NCI-H345 treated with DMSO at 0.1 percent for 48 hours (cell line): ENCODE data around the gene HHAT.

Source experiments
- DNase-seq: peaks from one replicate; lab custom pipeline; 2025; ENCODE audit not compliant: unreplicated experiment; lab: John Stamatoyannopoulos, UW

The HHAT gene

DNA sequence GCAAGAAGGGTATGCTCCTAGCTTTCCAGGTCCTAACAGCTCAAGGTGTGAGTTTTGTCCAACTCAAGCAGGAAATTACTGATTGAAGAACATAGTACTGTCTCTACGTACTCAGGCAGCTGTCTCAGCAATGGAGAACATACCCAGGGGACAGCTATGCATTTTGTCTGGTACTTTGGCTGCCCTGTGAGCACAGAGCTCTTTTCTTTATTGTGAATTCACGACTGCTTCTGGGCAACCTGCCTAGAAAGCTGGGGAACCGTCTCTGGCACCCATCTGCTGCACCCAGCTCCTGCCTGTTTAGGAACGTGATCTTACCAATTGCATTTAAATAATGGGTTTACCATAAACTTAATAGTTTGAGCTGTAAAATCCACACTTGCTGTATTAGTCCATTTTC, 258.1 kb downstream of the HHAT start:
- DNase-seq = no peak

DNA sequence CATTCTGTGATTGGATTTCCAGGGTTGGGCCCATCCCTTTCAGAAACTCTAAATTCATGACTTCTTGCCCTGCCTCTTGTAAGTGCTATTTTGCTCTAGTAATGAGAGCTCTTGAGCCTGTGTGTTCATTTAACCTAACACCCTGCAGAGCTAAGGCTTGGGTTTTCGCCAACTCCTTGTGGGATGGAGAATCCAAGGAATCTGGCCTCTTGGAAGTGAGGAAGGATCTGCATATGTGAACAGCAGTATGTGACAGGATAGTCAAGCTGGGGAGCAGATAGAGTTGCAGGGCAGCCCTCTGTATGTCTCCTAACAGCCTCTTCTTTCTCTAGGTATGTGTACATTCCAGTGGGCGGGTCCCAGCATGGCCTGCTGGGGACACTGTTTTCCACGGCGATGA, 258.9 kb downstream of the HHAT start:
- DNase-seq = no peak

DNA sequence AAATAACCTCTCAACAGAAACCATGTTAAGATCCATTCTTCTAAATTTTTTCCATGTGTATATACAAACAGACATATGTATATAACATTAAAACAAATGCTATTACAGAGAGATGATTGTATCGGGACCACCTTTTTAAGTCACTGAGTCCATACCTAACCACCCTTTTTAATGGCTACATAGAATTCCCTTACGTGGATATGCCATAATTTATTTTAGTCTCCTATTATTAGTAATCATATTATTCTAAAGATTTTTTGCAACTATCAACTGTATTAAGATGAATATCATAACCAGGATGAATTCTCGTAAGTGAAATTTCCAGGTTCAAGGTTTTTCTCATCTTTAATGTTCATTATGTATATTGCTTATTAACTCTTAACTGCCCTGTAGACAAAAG, 259.7 kb downstream of the HHAT start:
- DNase-seq = no peak

DNA sequence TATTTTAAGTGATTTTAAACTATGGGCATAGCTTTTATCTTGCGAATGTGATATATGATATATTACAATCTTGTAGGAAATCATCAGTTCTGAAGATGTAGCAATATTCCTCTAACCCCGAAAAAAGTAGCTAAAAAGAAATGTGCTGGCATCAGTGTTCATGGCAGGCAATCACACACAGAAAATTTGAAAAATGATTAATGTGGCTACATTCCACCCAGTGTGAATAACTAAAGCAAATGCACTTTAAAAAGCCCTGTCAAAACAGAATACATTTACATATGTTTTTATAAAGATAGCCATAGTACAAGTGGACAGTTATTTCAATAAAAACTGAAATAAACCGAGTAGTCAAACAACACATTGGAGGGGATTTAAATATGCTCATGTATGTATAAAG, 260.2 kb downstream of the HHAT start:
- no peak for DNase-seq

DNA sequence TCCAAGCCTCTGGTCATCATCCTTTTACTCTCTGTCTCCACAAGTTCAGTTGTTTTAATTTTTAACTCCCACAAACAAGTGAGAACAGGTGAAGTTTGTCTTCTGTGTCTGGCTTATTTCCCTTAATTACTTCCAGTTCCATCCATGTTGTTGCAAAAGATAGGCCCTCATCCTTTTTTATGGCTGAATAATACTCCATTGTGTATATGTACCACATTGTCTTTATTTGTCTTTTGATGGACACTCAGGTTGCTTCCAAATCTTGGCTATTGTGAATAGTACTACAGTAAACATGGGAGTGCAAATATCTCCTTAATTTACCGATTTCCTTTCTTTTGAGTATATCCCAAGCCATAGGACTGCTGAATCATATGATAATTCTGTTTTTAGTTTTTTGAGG, 262.5 kb downstream of the HHAT start:
- no peak for DNase-seq

DNA sequence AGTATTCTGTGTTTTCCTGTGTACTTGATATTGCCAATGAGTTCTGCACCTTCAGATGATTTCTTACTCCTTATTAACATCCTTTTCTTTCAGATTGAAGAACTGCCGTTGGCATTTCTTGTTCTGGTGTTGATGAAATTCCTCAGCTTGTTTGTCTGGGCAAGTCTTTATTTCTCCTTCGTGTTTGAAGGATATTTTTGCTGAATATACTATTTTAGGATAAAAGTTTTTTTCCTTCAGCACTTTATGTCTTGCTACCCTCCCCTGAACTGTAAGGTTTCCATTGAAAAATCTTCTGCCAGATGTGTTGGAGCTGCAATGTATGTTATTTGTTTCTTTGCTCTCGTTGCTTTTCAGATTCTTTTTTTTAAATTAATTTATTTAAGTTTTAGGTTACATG, 265.9 kb downstream of the HHAT start:
- DNase-seq = no peak

DNA sequence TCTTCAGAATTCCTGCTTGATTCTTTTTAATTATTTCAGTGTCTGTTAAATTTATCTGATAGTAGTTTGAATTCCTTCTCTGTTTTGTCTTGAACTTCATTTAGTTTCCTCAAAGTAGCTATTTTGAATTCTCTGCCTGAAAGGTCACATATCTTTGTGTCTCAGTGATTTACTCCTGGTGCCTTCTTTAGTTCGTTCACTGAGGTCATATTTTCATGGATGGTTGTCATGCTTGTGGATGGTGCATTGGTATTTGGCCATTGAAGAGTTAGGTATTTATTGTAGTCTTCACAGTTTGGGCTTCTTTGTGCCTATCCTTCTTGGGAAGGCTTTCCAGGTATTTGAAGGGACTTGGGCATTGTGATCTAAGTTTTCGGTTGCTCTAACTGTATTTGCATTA, 267.9 kb downstream of the HHAT start:
- DNase-seq = no peak

DNA sequence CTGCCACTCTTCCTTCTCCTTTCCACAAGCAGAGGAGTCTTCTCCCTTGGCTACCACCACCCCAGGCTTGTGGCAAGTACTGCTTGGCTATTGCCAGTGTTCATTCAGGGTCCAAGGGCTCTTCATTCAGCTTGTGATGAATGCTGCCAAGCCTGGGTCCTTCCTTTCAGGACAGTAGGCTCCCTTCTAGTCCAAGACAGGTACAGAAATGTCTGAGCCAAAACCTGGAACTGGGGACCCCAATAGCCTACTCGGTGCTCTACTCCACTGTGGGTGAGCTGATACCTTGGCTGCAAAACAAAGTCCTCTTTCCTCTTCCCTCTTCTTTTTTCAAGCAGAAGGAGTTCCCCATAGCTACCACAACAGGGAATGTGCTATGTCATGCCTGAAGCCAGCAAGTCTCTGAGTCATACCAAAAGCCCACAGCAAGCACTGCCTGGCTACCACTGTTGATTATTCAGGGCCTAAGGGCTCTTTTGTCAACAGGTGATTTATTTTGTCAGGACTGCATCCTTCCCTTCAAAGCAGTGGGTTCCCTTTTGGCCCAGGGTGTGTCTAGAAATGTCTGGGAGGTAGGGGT, 268.9 kb downstream of the HHAT start:
- DNase-seq = no peak

DNA sequence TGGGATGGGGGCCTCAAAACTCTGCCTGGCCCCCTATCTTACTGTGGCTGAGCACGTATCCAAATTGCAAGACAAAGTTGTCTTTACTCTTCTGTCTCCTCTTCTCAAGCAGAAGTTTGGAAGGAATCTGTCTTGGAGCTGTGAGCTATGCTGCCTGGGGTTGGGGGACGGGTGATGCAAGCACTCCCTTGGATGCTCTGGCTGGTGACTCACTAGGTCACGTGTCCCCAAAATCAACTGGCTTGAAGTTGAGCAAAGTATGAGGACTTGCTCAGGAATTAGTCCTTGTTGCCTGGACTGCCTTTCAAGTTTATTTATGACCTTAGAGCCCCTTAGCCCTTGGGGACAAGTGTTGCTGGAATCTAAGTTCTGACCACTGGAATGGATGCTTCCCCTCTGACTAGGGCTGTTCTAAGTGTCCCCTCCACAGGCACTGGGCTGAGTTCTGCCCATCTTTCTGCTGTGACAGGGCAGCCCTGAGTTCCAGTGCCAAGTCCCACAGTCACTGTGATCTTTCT, 269.5 kb downstream of the HHAT start:
- no peak for DNase-seq

DNA sequence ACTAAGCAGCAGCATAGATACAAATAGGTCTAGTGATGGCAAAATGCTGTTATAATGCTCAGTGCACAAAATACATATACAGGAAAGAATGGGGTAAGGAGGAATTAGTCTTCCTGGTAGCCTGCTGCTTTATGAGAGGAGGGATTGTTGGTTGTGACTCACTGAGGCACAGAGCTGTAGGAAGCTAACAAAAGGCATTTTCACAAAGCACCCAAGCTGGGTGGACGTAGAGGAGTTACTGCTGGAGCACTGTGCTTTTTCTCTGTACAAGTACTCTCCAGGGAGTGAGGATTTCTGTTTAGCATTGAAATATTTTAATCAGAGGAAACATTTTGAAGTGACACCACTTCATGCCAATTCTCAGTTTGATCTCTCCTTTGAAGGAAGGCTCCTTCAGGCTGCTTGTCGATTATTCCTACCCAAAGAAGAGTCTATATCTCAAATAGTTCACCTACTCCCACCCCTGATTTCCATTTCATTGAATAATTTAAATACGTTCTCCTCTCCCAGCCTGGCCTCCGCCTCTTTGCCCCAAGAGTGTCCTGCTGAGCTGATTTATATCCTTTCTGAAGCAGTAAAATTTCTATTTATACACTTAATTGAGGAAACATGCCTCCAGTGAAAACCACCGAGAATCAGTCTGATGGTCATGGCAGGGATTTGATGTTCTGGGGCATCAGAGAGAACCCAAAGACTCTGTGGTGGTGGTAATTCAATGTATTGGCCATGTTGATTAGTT, 271.9 kb downstream of the HHAT start:
- no peak for DNase-seq

DNA sequence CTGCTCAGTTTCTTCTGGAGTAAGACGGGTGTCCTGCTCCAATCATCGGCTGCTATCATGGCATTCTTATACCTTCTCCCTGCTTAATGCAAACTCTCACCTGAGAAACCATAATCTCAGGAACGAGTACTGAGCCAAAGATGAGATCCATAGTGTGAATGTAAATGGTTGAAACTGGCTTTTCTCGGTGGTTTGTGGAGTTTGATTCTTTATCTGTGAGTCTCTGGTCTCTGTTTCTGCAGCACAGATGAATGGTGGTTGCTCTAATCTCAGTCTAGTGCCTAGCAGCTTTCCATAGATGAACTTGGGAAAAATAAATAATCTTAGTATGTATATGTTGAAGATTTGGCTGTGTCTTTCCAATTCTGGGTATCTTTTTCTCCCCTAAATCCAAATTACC, 274.4 kb downstream of the HHAT start:
- DNase-seq = no peak

DNA sequence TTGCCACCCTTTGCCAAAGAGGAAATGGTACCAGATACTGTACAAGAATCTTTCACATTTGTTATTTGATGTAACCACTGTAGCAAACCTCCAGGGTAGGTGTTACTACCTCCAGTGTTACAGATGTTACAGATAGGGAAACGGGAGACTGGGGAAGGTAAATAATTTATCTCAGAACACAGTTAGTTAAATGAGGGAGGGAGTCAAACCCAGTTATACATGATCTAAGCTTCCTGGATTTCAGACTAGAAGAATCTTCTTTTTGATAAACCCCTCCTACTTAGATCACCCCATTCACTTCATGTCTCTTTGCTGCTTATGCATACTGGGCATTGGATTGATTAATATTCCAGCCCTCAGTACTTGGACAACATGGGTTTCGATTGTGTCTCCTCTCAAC, 276.4 kb downstream of the HHAT start:
- DNase-seq = no peak

DNA sequence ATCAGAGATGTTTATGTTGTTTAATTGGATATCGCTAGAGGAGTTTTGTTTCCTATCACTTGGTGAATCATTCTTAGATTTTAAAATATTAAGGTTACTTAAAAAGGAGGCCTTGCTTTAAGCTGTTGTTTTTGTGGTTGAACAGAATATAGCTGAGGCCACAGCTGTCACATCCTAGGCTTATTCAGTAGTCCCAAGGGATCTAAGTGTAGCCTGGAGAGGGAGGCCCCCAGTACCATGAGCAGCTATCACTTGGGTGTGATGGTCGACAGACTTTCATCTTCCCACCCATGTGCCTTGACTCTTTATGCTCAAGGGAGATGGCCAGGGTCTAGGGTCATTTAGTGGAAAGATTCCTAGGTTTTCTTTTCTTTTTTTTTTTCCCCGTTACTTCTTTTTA, 278.7 kb downstream of the HHAT start:
- DNase-seq = no peak

DNA sequence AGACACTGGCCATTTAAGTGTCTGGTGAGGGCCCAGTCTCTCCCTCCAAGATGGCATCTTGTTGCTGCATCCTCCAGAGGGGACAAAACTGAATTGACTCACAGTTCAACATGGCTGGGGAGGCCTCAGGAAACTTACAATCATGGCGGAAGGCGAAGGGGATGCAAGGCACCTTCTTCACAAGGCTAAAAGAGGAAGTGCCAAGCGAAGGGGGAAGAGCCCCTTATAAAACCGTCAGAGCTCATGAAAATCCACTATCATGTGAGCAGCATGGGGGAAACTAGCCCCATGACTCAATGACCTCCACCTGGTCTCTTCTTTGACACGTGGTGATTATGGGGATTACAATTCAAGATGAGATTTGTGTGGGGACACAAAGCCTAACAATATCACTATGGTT, 280.1 kb downstream of the HHAT start:
- DNase-seq = no peak

DNA sequence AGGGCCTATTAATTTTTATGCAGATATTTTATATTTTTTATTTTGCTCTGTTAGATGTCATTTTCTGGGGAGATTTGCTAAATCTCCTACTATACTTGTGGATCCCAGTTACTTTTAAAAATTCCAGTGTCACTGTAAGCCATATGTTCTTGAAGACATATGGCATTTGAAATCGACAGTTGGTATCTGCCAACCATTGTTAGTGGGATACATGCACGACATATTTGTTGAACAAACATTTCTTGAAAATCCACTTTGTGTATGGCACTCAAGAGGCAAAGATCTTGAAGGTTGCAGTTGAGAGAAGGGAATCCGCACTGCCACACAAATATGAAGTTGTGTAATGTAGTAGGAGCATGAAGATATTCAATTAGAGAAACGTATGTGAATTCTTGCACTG, 287.7 kb downstream of the HHAT start:
- DNase-seq = no peak

DNA sequence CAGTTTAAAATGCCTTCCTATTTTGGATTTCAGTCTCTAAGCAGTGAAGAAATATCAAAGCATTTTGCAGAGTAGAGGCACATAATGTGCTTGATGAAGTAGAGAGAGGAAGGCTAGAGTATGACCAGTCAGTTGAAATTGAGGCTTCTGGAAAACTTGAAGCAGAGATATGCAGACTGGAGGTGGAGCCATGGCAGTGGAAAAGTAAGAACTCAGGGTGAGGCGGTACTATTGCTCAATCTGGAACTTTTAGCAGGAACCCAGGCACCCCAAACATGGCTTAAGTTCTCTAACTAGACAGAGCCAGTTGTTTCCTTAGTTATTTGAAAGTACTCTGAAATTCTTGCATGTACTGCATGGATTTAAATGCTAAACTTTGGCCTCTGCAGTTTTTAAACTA, 288.6 kb downstream of the HHAT start:
- no peak for DNase-seq

DNA sequence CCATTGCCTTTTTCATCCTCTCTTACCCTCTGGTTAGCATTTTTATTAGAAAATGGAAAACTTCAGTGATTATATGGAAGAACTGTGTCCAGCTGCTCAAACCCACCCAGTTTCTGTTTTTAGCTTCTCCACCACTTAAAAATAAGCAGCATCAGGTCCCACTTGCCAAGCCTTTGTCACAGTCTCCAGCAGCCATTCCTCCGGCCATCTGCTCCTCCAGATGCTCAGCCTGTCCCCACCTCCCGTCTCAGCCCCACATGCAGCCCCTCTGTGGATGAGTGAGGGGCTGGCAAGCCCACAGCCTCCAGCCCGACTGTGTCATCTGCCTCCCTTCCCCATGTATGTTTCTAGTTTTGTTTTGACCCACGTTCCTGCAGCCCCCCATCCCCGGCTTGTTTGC, 289.7 kb downstream of the HHAT start:
- DNase-seq = no peak

DNA sequence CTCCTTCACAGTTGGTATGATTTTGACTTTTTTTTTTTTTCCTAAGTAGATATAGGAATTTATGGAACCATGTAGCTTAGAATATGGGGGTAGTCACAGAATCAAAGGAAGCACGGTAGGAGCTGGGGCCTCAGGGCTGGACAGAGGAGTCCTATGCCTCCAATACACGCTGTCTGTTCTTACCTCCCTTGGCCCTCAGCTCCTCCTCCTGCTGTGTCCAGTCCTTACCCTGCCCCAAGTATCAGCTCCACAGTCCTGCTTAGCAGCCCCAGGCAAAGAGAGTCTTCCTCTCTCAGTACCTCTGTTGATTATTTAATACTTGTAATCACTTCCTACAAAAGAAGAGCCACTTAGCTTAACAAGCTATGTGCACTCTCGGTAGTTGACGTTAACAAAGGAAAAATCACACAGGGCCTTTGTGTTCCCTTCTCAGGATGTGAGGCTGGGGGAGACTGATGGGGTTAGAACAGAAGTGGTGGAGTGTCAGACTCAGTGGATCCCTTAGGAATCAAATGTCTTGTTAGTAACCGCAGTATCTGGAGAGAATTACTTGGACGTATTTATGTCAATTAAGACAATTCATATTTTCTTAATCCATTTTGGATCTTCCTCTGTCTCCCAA, 292.3 kb downstream of the HHAT start:
- no peak for DNase-seq

DNA sequence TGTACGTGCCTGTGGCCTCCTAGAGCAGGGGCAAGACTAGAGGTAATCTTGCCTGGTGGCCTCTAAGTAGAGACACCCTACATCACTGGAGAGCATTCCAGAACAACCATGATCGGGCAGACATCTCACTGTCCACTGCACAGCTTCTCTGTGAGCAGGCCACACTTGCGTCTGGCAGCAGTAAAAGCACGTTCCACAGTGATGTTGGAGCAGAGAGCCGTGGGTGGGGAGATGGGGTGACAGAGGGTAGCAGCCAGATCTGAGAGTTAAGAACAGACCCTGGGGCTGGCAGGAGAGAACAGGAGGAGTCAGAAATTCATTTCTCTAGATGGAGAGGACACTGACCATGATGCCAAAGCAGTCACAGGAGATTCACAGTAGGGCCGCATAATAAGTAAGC, 293.0 kb downstream of the HHAT start:
- DNase-seq = no peak

DNA sequence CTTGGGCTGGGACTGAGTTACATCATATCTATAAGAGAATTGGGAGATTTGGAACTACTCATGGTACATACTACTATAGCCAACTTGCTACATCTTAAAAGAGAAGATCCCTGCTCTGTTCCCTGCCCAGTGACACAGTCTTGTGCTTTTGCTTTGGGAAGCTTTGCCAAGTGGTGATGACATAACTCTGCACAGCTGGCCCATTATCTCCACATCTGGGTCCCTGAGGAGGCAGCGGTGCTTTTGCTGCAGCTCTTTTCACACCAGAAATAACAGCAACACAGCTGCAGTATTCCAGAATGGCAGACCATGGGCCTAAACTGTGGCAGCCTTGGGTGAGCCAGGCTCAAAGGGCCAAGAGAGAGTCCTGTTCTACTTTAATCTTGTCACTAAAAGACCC, 296.0 kb downstream of the HHAT start:
- no peak for DNase-seq

DNA sequence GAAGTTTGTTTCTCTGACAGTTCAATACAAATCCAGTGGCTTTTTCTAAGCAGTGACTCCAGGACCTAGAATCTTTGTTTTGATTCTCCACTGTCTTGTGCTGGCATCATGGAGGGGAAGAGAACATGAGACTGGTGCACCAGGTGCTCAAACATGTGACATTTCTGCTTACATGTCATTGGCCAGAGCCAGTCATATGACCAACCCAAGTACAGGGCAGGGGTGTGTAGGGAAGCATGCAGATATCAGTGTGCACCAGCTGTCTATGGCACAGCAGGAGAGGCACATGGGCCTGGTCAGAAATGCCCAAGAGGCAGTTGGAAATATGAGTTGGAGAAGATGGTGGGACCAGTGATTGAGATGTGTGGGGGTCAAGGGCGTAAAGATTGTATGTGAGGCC, 297.0 kb downstream of the HHAT start:
- no peak for DNase-seq

DNA sequence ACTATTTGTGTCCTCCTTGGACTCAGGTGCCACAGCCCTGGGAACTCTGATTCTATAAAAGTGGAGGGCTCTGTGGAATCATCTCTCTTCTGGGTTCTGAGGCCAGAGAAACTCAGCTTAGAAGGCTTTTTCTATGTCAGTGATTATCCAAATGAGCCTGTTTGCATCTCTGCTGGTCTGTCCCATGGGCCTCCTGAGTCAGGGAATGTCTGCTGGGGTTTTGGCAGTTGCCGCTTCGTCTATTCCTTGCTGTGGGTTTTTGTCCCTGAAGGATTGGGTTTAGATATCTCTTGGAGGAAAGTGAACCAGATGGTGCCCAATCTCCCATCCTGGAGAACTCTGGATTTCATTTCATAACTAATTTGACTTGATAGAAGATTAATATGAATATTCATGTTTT, 297.6 kb downstream of the HHAT start:
- DNase-seq = no peak

DNA sequence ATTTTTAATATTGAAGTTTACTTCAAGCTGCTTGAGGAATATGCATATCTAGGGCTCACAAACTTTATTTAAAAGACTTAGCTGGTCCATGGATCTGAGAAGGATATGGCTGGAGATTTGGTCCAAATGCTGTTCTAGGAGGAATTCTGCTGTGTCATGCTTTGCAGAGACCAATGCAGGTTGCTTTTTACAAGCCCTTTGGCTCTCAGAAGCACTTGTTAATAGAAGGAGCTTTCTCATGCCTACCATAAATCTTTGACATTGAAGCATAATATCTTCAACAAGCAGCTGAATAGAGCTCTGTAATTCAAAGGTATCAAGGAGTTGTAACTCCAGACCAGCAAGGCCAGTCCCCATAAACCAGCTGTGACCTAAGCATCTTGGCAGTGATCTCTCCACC, 299.1 kb downstream of the HHAT start:
- DNase-seq = no peak
